GM04504 (cell line): Measurements from ENCODE around the gene EVA1C.
A peak's percentile ranks its signal among the peaks of the same experiment; 100 is the strongest.
"Not testable (repeated sequence)": the region's sequence is repeated elsewhere in the genome, so short reads cannot be mapped to it uniquely, and the experiment has no call there.

Experiments
- DNase-seq: peaks from one replicate; pipeline ENCODE4 v3.0.0-alpha.2; 2012; ENCODE audit warnings: low read depth

Gene EVA1C

DNA sequence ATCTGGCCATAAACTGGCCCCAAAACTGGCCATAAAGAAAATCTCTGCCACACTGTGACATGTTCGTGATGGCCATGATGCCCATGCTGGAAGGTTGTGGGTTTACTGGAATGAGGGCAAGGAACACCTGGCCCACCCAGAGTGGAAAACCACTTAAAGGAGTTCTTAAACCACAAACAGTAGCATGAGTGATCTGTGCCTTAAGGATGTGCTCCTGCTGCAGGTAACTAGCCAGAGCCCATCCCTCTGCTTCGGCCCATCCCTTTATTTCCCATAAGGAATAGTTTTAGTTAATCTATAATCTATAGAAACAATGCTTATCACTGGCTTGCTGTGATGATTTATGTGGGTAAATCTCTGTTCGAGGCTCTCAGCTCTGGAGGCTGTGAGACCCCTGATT, 50.1 kb downstream of the EVA1C start:
- not testable (repeated sequence) for DNase-seq

DNA sequence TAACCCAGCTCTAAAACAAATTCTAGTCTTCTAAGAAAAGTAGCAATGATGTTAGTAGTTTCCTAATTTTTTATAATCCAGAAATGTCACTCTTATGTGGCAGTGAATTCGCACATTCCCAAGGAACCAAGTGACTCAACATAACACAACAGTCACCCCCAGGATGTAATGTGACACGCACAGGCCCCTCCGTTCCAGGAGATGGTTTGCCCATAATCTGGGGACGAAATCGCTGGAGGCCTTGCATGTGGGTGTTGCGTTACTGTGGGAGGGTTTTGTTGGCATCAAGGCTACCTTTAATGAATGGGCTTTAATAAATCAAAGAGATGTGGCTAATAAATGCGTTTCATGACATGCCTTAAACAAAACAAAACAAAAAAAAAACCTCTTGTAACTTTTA, 50.9 kb downstream of the EVA1C start:
- peak; percentile 67 for DNase-seq

DNA sequence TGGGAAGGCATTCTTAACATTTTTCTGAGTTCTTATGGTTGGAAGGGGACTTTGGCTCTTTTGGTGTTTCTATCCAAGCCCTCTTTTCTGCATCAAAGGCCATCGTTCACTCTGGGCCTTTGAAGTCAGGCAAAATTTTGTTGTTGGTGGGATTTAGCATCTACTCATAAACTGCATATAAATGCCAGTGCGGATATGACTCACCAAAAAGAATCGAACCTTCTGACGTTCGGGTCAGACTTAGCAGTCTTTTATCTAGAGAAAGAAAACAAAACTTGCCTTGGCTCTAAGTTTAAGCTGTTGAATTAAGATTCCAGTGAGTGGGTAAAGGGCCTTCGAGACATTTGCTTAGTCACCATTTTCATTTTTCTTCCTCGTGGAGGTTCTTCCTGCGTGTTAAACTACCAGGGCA, 51.4 kb downstream of the EVA1C start:
- peak; percentile 80 for DNase-seq

DNA sequence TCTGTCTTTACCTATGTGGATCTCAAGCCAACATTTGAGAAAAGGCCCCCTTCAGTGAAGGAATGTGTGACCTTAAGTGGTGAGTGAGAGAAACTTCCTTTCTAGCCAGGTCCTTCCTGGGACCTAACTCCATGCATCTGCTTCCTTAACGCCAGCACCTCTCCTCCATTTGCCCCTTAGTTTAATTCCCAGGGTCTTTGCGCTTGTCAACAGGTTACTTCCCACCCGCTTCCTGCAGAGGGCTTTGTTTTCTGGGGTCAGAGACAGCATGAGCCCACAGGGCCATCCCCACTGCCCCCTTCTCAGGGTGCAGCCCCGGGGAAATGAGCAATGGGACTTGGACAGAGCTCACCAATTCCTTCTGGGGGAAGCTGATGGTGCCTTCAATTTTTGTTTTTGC, 54.8 kb downstream of the EVA1C start:
- no peak for DNase-seq

DNA sequence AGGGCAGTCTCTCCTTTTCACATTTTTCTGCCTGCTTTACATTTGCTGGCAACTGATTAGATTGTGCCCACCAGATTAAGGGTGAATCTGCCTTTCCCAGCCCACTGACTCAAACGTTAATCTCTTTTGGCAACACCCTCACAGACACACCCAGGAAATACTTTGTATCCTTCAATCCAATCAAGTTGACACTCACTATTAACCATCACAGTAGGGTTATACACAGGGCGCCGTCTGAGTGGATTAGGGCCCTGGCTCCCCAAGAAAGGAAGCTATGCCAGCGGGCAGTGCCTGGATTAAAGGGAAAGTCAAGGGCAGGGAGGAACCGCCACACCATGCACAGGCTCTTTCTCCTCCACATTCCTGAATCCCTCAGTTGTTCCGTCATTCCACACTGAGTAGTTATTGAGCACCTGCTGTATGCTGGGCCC, 56.2 kb downstream of the EVA1C start:
- DNase-seq = no peak

DNA sequence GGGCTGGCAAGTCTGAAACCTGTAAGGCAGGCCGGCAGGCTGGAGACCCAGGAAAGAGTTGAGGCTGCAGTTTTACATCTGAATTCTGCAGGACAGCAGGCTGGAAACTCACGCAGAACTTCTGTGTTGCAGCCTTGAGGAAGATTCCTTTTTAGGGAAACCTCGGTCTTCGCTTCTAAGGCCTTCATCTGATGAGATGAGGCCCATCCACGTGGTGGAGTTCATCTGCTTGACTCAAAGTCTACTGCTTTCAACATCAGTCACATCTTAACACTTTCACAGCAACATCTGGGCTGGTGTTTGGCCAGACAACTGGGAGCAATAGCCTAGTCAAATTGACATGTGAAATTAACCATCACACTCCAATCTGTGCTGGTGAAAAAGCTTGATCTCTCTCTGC, 57.1 kb downstream of the EVA1C start:
- DNase-seq = no peak

DNA sequence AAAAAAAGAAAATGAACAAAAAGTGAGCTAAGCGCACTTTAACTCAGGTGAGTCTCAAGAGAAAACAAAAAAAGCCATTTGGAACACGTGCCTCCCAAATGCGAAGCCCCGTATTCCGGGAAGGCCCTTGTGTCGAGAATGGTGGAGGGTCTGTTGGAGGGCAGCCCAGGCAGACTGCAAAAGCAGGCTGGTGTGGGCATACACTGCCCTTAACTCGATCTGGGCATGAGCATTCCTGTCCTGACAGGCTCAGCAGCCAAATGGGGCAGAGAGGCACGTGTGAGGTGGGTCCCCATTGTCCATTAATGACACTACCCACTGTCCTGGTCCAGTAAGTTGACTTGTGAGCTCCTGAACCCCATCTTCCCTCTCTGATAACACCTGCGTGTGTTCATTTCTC, 57.7 kb downstream of the EVA1C start:
- no peak for DNase-seq

DNA sequence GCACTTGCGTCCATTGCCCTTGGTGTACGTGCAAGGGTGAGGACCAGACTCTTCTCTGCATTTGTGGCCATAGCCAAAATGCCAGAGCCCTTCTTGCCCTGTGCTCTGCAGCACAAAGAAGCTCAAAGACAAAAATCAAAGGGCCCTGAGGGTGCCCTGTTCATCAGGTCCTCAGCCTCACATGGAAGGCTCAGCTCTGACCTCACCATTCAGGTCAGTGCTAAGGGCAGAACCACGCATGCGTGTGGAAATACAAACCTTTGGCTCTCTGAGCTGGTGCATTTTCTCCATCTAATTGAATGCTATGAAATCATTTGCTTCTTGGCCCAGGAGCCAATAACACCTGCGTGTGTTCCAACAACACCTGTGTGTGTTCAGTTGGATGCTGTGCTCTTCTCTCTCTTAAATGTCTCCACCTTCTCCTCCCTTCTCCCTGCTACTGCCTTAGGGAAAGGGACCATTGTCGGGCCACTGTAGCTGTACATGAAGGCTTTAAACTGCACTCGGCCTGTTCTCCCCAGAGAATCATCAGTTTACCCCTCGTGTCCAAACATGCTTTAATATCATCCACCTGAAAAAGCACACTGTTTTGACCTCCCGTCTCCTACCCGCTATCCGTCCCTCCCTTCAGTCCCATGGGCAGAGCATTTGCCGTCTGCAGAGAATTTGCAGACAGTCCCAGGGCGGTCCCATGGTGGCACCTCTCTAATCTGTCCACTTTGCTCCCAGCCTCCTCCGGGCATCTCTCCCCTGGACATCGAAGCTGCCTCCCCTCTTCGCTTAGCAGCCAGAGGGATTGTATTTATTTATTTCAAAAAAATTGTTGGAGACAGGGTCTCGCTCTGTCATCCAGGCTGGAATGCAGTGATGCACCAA, 60.6 kb downstream of the EVA1C start:
- no peak for DNase-seq

DNA sequence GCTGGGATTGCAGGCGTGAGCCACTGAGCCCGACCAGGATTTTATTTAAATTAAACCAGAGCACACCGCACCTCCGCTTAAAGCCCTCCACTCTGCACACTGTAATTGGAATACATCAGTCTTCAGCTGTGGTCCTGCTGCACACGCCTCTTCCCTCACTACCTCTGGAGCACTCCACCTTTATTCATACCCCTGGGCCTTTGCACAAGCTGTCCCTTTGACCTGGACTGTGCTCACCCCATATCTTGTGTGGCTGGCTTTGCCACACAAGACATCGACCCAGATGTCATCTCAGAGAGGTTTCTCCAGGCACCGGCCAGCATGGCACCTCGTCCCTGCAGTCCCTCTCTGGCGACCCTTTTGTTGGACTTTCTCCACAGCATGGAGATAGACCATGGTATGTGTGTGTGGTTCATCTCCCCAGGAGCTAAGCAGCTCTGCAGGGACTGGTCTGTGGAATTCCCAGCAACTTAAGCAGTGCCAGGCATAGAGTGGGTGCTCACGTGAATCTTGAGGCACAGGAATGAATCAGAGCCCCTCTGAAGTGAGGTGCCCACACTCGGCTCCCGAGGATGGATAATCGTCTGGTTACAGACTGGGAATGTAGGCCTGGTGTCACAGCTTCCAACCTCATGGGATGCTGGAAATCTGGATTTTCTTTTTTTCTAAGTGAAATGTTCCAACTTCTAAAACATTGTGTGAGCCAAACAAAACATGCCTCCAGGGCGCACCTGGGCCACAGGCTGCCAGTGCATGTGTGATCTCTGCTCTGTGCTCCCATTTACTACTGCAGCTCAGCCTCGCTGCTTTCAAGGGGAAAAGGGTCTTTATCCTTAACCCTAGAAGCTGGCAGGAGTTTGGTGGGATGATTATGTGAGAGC, 61.9 kb downstream of the EVA1C start:
- DNase-seq = no peak

DNA sequence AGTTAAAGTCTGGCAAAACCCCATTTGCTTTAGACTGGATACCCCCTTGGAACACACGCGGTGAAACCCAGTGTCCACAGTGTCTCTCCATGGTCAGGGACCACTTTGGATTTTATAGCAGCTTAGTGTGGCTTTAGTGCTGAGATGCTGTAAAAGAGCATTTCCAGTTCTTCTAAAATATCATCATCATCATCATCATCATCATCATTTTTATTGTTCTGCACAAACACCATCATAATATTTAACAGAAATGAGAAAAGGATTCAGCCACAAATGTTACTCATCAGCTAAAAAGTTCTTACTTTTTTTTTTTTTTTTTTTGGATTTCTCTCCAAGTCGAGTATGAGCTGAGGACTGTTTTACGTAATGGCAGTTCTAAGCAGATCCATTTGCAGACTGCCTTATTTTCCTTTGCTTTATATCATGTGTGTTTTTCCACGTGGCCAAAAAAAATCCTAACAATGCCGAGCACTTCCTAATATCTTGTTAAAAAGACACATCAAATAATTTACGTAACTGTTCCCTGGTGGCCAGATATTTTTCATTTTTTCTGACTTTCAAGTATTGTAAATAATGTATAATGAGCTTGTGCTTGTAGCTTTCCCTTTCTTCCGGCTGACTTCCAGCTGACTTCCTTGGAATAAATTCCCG, 62.8 kb downstream of the EVA1C start:
- DNase-seq = peak; percentile 88

DNA sequence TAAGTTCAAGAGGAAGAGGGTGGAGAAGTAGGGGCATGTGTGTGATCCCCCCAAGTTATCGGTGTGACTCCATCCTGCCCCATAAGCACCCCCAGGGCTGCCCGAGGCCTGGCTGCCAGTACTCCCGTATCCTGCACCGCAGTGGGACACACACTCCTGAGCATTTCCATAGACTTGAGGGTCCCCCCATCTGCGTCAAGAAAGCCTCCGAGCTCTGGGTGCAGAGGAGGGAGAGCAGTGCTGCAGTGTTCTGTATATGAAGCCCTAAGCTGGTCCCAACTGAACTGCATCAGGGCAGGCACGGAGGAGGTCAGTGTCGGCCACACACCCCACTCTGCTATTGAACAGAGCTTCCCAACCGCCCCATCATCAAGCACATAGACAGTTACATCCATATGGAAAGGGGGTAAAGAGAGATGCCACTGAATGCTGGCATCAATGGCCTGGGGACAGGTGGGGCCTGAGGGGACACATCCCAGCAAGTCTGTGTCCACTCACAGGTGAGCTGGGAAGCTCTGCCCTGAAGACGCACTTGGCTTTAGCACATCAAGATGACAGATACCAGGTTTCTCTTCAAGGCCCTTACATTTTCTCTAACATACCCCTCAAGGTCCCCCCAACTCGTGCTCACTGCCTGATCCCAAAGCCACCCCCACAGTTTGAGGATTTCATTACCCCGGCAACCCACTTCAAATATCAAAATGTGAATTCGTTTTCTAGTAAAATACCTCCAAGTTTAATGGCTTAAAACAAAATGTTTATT, 64.3 kb downstream of the EVA1C start:
- no peak for DNase-seq

DNA sequence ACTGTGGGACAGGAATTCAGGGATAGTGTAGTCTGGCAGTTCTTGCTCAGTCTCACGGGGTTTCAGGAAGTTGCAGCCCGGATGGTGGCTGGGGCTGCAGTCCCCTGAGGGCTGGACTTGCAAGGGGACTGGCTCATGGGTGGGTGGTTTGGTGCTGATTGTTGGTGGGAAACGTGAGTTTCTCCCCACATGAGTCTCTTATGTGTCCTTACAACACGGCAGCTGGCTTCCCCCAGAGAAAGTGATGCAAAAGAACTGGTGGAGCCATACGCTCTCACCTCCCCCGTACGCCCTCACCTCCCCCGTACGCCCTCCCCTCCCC, 64.9 kb downstream of the EVA1C start:
- no peak for DNase-seq

DNA sequence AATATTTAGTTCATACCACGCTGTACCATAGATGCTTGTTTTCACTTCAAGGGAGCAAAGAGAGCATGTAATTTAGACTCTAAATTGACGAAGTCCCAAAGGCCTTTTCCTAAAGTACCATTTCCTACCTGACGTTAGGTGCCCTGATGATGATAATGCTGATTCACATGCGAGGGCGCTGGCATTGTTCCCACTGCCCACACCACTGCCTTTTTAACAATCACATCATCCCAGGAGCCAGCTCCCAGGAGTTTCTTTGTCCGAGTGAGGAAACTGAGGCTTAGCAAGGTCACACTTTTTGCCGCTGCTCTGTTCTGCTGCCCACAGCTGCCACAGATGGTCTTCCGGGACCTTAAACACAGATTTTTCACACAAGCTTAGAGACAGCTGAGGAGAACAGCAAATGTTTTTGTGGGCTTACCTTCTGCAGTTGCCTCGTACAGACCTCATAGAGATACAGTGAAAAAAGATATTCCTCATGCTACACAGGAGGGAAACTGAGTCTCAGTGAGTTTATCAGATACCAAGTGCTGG, 69.4 kb downstream of the EVA1C start:
- DNase-seq = no peak

DNA sequence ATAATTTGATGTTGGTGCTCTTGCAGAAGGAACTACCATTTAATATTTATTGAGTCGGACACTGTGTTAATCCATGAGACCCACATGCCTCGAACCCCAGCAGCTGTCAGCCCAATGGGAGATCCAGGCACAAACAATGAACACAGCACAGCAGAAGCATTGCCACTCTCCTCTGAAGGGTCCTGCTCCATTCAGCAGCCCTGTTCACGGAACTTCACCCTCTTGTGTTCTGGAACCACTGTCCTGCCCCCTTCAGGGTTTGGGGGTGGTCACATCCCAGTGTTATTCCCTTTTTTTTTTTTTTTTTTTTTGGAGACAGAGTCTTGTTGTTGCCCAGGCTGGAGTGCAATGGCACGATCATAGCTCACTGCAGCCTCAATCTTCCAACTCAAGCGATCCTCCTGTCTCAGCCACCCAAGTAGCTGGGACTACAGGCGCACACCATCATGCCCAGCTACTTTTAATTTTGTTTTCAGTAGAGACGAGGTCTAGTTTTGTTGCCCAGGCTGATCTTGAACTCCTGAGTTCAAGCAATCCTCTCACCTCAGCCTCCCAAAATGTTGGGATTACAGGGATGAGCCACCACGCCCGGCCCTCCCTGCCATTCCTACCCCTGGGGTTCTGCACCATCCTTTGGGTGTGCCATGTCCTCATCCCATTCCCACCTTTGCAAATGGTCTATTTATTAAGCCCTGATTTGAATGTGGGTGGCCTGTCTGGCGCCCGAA, 70.2 kb downstream of the EVA1C start:
- no peak for DNase-seq

DNA sequence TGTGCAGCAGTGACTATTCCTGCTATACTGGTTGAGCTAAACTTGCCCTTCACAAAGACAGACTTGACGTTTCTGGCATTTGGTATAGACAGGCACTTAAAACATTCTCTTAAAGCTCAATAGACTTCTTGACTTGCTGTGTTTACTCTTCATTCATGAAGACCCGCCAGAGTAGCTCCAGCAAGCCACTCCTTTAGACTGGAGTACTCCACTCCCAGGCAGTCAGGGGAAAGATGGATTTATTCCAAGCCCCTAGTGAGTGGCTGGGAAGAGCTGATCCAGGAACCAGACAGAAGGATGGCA, 70.7 kb downstream of the EVA1C start:
- DNase-seq = no peak

DNA sequence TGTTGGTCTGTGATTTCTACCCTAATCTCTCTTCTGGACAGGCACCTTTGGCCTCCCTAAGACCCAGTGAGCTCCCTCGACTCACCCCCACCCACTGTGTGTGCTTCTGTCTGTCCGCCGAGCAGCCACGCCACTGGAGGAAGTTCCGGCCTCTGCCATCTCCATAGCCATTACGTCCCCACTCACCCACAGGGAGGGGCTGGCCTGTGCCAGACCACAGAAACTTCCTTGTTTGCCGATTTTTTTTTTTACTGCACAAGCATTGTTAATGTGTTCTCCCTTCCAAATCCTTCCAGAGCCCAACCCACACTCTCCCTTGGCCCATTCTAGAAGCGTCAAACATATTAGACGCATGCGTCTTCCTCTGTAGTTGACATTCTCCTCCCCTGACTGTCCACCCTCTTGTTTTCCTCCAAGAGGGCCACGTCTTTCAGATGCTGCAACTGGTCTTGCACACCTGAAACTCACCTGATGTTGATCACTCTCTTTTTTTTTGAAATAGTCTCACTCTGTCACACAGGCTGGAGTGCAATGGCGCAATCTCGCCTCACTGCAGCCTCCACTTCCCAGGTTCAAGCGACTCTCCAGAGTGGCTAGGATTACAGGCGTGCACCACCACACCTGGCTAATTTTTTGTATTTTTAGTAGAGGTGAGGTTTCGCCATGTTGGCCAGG, 72.3 kb downstream of the EVA1C start:
- DNase-seq = no peak

DNA sequence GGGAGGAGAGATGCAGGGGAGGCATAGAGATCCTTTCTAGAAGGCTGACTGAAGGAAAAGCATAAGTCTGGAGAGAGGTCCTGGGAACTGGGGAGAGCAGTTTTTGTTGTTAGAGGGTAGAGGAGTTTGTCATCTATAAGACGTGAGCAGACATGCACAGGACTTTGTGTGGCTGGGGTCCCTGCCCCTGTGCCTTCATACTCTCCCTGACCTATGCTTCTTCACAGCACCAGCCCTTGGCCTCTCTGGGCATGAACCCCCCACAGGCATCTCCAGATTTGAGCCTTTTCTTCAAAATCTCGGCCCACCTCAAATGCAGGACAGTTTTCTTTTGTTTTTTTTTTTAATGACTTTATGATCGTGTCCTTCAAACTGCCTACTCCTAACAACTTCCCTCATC, 79.9 kb downstream of the EVA1C start:
- no peak for DNase-seq

DNA sequence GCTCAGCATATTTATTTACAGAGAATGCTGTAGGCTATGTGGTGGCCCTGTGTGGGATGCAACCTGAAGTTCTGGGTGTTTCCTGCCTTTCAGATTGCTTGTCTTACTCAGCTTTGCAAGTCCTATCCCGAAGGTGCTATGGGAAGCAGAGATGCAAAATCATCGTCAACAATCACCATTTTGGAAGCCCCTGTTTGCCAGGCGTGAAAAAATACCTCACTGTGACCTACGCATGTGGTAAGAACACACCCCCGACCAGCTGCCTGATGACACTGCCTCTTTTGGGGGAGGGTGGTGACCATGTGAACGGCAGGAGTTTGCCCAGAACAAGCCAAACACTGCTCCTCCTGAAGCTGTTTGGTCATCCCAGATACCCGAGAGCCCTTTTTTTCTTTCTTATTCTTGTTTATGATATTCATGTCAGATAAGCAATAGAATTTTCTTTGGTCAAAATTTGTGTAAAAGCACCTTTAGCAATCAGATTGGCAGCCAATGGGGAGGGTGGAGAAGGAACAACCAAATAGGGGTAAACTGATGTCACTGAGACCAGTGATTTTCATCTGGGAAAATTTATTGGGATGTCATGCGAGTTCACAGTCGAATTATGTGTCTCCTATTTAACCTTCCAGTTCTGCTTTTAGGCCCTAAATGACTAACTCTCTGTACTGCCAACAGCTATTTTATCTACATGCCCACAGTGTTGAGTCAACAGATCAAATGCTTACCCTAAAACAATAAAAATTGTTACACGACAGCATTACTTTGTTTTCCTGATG, 82.6 kb downstream of the EVA1C start:
- peak; percentile 76 for DNase-seq

DNA sequence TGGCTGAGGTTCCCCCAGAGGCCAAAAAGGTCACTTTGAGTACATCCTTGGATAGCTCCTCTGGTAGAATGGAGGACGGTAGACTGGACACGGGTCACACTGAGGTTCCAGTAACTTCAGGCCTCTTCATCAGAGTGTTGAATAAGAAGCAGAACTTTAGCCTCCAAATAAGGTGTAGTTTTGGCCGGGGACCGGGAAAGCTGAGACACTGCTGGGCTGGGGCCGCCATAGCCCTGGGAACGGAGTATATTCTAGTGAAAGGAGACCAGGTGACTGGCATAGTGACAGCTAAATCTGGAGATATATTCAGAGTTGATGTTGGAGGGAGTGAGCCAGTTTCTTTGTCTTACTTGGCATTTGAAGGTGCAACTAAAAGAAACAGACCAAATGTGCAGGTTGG, 84.1 kb downstream of the EVA1C start:
- DNase-seq = no peak
